Ovary (tissue), 3 donors: ENCODE results near the gene CASKIN2.

Experiments used
- POLR2A ChIP-seq: fragments of 450-650 bp; IDR thresholded peaks from one replicate; pipeline ENCODE4 v1.6.1; 2017; ENCODE audit warnings: antibody characterized with exemption, mild to moderate bottlenecking, moderate library complexity
- TF ChIP-seq, protein P1 (sequence below), 3 donors: fragments of 450-650 bp in 2 of 3; fragments of 200-600 bp in 1 of 3; IDR thresholded peaks; one replicate each; pipeline versions ENCODE4 v1.5.1 to v1.8.0; 2016 to 2022; ENCODE audit warnings: antibody characterized with exemption in 3 of 3, mild to moderate bottlenecking in 1 of 3
- donor health status: DM: no; HTN: no; CAD: no.

DNA sequence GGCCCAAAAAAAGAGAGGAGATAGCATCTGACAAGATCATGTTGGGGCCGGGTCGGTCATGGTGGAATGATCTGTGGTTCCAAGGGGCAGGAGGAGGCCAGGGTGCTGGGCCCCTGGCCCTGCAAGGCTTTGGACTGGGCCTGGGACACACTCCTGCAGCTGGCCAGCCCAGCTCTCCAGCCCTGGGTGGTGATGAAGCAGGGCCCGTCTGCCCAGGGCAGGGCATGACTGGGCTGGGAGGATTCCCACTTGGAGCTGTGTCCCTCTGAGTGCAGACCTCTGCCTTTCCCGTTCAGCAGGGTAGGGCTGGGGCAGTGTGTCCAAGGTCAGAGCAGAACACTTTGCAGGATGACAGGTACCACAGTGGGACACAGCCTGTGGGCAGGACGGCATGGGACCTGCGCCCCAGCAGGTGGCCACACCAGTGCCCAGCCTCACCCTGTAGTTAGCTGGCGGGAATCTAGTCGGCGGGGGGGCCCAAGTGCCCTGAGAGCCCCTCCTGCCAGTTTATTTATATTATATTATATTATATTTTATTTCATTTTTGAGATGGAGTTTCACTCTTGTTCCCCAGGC, 44.7 kb upstream of the CASKIN2 start:
- TF ChIP-seq, protein P1, sequence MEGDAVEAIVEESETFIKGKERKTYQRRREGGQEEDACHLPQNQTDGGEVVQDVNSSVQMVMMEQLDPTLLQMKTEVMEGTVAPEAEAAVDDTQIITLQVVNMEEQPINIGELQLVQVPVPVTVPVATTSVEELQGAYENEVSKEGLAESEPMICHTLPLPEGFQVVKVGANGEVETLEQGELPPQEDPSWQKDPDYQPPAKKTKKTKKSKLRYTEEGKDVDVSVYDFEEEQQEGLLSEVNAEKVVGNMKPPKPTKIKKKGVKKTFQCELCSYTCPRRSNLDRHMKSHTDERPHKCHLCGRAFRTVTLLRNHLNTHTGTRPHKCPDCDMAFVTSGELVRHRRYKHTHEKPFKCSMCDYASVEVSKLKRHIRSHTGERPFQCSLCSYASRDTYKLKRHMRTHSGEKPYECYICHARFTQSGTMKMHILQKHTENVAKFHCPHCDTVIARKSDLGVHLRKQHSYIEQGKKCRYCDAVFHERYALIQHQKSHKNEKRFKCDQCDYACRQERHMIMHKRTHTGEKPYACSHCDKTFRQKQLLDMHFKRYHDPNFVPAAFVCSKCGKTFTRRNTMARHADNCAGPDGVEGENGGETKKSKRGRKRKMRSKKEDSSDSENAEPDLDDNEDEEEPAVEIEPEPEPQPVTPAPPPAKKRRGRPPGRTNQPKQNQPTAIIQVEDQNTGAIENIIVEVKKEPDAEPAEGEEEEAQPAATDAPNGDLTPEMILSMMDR (IDR thresholded peaks at IDR 0.05), result no peak
- no peak for TF ChIP-seq POLR2A
